IMR-90 (cell line): ENCODE measurements around the gene TCP1. TPM values are rescaled to one million over a fixed set of nuclear protein-coding genes. Genes with fewer than 3 reads are reported as not detected.

Source experiments
- ATAC-seq: fragments of 200-7000 bp; cut with Tn5 transposase; 2 replicates; pipeline ENCODE4 v1.9.1; 2020; ENCODE audit warnings: low read depth, mild to moderate bottlenecking, moderate library complexity
- BruUV-seq: library from RNA; stranded (reverse); fragments of 400-500 nt; replicated peaks from 2 replicates; lab custom pipeline; 2021; lab: Mats Ljungman, UMichigan
- CTCF ChIA-PET: fragments of 300-600 bp; formaldehyde crosslinking; extraction: SDS; loops from one replicate; lab custom pipeline; 2021; ENCODE audit warnings: antibody characterized with exemption; lab: Yijun Ruan, JAX
- POLR2A ChIA-PET: fragments of 300-600 bp; sonication (Branson Sonifier 250); formaldehyde crosslinking; loops from one replicate; lab custom pipeline; 2022; ENCODE audit warnings: antibody characterized with exemption; ENCODE audit not compliant: unreplicated experiment; lab: Charles Lee
- DNase-seq: peaks from one replicate; pipeline ENCODE4 v3.0.0; 2013
- H2AFZ ChIP-seq: replicated peaks from 2 replicates; pipeline ENCODE3; 2013; ENCODE audit warnings: low read length, mild to moderate bottlenecking; ENCODE audit not compliant: poor library complexity
- H2AK5ac ChIP-seq: 2 replicates; pipeline ENCODE4 v1.6.1; 2013; ENCODE audit warnings: low read depth, low read length, inconsistent platforms
- H2AK9ac ChIP-seq: replicated peaks from 2 replicates; pipeline ENCODE3; 2013; ENCODE audit warnings: mild to moderate bottlenecking, low read depth, low read length, moderate library complexity; ENCODE audit not compliant: poor library complexity
- H2BK120ac ChIP-seq: 2 replicates; pipeline ENCODE4 v1.6.1; 2013; ENCODE audit warnings: low read depth, low read length, inconsistent platforms
- H2BK15ac ChIP-seq: 3 replicates; pipeline ENCODE4 v1.6.1; 2013; ENCODE audit warnings: low read depth, low read length, inconsistent platforms
- H2BK20ac ChIP-seq: 2 replicates; pipeline ENCODE4 v1.6.1; 2013; ENCODE audit warnings: low read depth, mild to moderate bottlenecking, inconsistent platforms, low read length, moderate library complexity
- H2BK5ac ChIP-seq: 2 replicates; pipeline ENCODE4 v1.6.1; 2013; ENCODE audit warnings: mild to moderate bottlenecking, low read depth, low read length, inconsistent platforms; ENCODE audit not compliant: poor library complexity, severe bottlenecking
- H3K14ac ChIP-seq: replicated peaks from 2 replicates; pipeline ENCODE4 v1.6.1; 2013; ENCODE audit warnings: low read depth, low read length, inconsistent platforms
- H3K18ac ChIP-seq: 2 replicates; pipeline ENCODE4 v1.6.1; 2013; ENCODE audit warnings: low read depth, low read length, control low read depth
- H3K23ac ChIP-seq: 2 replicates; pipeline ENCODE4 v1.6.1; 2013; ENCODE audit warnings: low read depth, low read length, inconsistent platforms
- H3K27ac ChIP-seq: 2 replicates; pipeline ENCODE4 v1.5.1; 2013; ENCODE audit warnings: mild to moderate bottlenecking, control low read depth, low read length; ENCODE audit not compliant: insufficient read depth
- H3K27me3 ChIP-seq: 2 replicates; pipeline ENCODE4 v1.6.1; 2013; ENCODE audit warnings: low read length; ENCODE audit not compliant: control insufficient read depth, insufficient read depth
- H3K36me3 ChIP-seq: 2 replicates; pipeline ENCODE4 v1.6.1; 2013; ENCODE audit warnings: low read length, mixed read lengths; ENCODE audit not compliant: control insufficient read depth, insufficient read depth
- H3K4ac ChIP-seq: 2 replicates; pipeline ENCODE4 v1.6.1; 2013; ENCODE audit warnings: low read depth, low read length, inconsistent platforms
- H3K4me1 ChIP-seq: 2 replicates; pipeline ENCODE4 v1.6.1; 2013; ENCODE audit warnings: low read length, mixed read lengths; ENCODE audit not compliant: control insufficient read depth, insufficient read depth
- H3K4me2 ChIP-seq: 2 replicates; pipeline ENCODE4 v1.6.1; 2013; ENCODE audit warnings: low read depth, mild to moderate bottlenecking, control low read depth, low read length, moderate library complexity
- H3K4me3 ChIP-seq: 2 replicates; pipeline ENCODE4 v1.5.1; 2013; ENCODE audit warnings: low read depth, mild to moderate bottlenecking, control low read depth, low read length, moderate library complexity; ENCODE audit not compliant: insufficient read depth
- H3K56ac ChIP-seq: 2 replicates; pipeline ENCODE4 v1.6.1; 2013; ENCODE audit warnings: low read length, inconsistent platforms; ENCODE audit not compliant: insufficient read depth; ENCODE audit errors: extremely low read depth
- H3K79me1 ChIP-seq, 2 experiments: 2 replicates each; pipeline ENCODE4 v1.6.1; 2013; ENCODE audit warnings: low read length in 2 of 2, inconsistent platforms in 1 of 2, low read depth in 1 of 2
- H3K9ac ChIP-seq: 2 replicates; pipeline ENCODE4 v1.6.1; 2013; ENCODE audit warnings: low read depth, low read length, control low read depth
- H3K9me1 ChIP-seq: 2 replicates; pipeline ENCODE4 v1.6.1; 2013; ENCODE audit warnings: low read length, inconsistent platforms; ENCODE audit not compliant: insufficient read depth
- H3K9me3 ChIP-seq: 2 replicates; pipeline ENCODE4 v1.6.1; 2013; ENCODE audit warnings: low read length; ENCODE audit not compliant: control insufficient read depth, insufficient read depth
- H4K20me1 ChIP-seq: 2 replicates; pipeline ENCODE4 v1.6.1; 2013; ENCODE audit warnings: low read length, inconsistent platforms; ENCODE audit not compliant: insufficient read depth
- H4K5ac ChIP-seq: 2 replicates; pipeline ENCODE4 v1.6.1; 2013; ENCODE audit warnings: mild to moderate bottlenecking, low read depth, low read length, control low read depth
- H4K8ac ChIP-seq, 2 experiments: 2 replicates each; pipeline ENCODE4 v1.6.1; 2013; ENCODE audit warnings: low read depth in 2 of 2, low read length in 2 of 2, control low read depth in 1 of 2, inconsistent platforms in 1 of 2
- H4K91ac ChIP-seq: 2 replicates; pipeline ENCODE4 v1.6.1; 2013; ENCODE audit warnings: low read depth, low read length, inconsistent platforms; ENCODE audit not compliant: insufficient read depth
- CEBPB ChIP-seq: IDR thresholded peaks from 2 replicates; pipeline ENCODE4 v1.6.1; 2012; ENCODE audit warnings: low read depth, low read length, improper control_type of control experiment
- MAFK ChIP-seq: IDR thresholded peaks from 2 replicates; pipeline ENCODE4 v1.6.1; 2012; ENCODE audit warnings: low read depth, low read length, improper control_type of control experiment
- MAZ ChIP-seq: IDR thresholded peaks from 2 replicates; pipeline ENCODE4 v1.6.1; 2012; ENCODE audit warnings: low read depth, mild to moderate bottlenecking, low read length, improper control_type of control experiment, moderate library complexity, borderline replicate concordance
- POLR2A ChIP-seq: IDR thresholded peaks from 2 replicates; pipeline ENCODE4 v1.6.1; 2012; ENCODE audit warnings: mild to moderate bottlenecking, low read depth, low read length
- RCOR1 ChIP-seq: IDR thresholded peaks from 2 replicates; pipeline ENCODE4 v1.6.1; 2012; ENCODE audit warnings: mild to moderate bottlenecking, low read length, improper control_type of control experiment; ENCODE audit not compliant: insufficient replicate concordance
- SMC3 ChIP-seq: fragments of 150-350 bp; IDR thresholded peaks from 2 replicates; pipeline ENCODE4 v1.6.1; 2016; ENCODE audit warnings: low read depth, mild to moderate bottlenecking, antibody characterized with exemption, low read length, moderate library complexity
- WGBS, 2 experiments: methylation state at CpG; one replicate each; pipeline versions ENCODE4 v1.1.5 to v1.1.7; 2013; ENCODE audit warnings: missing lambda C conversion rate in 2 of 2; ENCODE audit not compliant: insufficient read length in 1 of 2; ENCODE audit errors: extremely low coverage in 2 of 2; 5-methylcytosine and 5-hydroxymethylcytosine counted together
- dilution Hi-C: fragments of 300-500 bp; cut with HindIII; formaldehyde crosslinking; loops from one replicate; pipeline ENCODE4 v1.14.3; 2018; ENCODE audit warnings: low sequenced_read_pairs; ENCODE audit not compliant: unreplicated experiment
- in situ Hi-C: fragments of 300-500 bp; cut with MboI; formaldehyde crosslinking; loops from 3 replicates; pipeline ENCODE4 v1.14.3; 2019; ENCODE audit warnings: low sequenced_read_pairs, inconsistent platforms, mixed read lengths
- intact Hi-C: fragments of 100-400 bp; cut with micrococcal nuclease; formaldehyde crosslinking; loops from 2 replicates; pipeline ENCODE4 v1.10.0; 2022
- polyA plus RNA-seq, 3 experiments: library from polyadenylated mRNA; depleted of rRNA; stranded (reverse); fragments of >200 nt; gene quantifications; 2 replicates each; pipeline ENCODE4 v1.2.3, GENCODE V29; 2012; ENCODE audit warnings: low replicate concordance in 1 of 3
- total RNA-seq: library from RNA; depleted of rRNA; stranded (reverse); fragments of >200 nt; gene quantifications from 2 replicates; pipeline ENCODE4 v1.2.3, GENCODE V29; 2012

The TCP1 gene
- total and polyA plus RNA-seq, 2 of the 4 experiments (the other 2 are of a cell fraction) = 119 to 576 TPM

DNA sequence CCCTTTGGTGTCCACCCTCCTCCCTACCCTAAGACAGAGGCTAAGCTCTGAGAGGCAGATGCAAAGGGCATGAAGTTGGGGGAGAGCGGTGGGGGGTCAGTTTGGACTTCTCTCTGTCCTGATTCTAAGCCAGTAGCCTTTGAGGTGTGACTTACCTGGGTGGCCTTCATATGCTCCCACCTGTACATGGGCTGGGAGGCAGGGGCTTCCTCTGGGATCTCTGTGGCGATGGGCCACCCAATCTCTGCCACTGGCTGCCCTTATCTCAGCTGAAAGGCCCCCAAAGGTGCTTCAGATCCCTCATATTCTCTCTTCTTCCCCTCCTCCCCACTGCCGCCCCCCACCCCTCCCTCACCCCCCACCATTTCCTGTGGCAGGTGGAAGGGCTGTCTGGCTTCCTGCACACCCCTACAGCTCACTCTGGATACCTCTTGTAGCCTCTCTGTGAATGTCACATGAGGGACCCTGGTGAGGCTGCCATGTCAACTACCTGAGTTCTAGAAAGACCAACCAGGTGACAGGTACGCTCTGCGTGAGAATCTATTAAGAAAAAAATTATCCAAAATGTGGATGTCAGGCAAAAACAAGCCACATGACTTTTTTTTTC, 44.7 kb upstream of the TCP1 start:
- intact Hi-C loops = no loop called here

More for the DNA sequence above, 44.7 kb upstream of the TCP1 start:
- Histone ChIP-seq H3K18ac (no peak overlapping the region), H2BK120ac (no peak overlapping the region), H2AK5ac (no peak overlapping the region), H3K23ac (no peak overlapping the region), H3K9me3 (no peaks in the 10 kb centered on the region), H3K9me1 (peaks cover 7% of the 10 kb centered on the region; the same call in 1 of the 2 replicates), H3K4me1 (no peaks in the 10 kb centered on the region), H3K4me3 (no peak overlapping the region), H3K36me3 (no peaks in the 10 kb centered on the region), H4K8ac (no peak overlapping the region), H3K14ac (no peak overlapping the region), H4K5ac (no peak overlapping the region), H3K9ac (no peak overlapping the region), H3K56ac (no peak overlapping the region), H3K79me1 (no peaks in the 10 kb centered on the region), H2AFZ (no peak overlapping the region), H3K27ac (no peak overlapping the region), H3K4ac (no peak overlapping the region), H3K27me3 (no peaks in the 10 kb centered on the region; the same call in 1 of the 2 replicates), H4K20me1 (no peaks in the 10 kb centered on the region), H4K91ac (no peak overlapping the region), H2BK15ac (no peak overlapping the region), H2BK5ac (no peak overlapping the region), H2BK20ac (no peak overlapping the region), H2AK9ac (no peak overlapping the region), H3K4me2 (no peak overlapping the region)
- no TSS peak for BruUV-seq
- in situ Hi-C loops = no loop called here
- no peak for DNase-seq
- POLR2A ChIA-PET = no interaction called here
- ATAC-seq = no peak
- no CpG with 5 or more reads among the region's 5 CpGs for WGBS, 2 experiments
- CTCF ChIA-PET = interaction anchor here (0.6 to 0.7 kb wide), 2 partner anchors 142 to 621 kb away, joined by 3 read pairs; no protein-coding TSS in a partner anchor
- no peak for TF ChIP-seq CEBPB
- no peak for TF ChIP-seq SMC3
- TF ChIP-seq RCOR1 = no peak
- no peak for TF ChIP-seq MAFK
- TF ChIP-seq POLR2A = no peak
- TF ChIP-seq MAZ = no peak
- dilution Hi-C loops = no loop called here
